ENCODE measurements around the gene SFXN5. TPM values are rescaled to one million over a fixed set of nuclear protein-coding genes. Genes with fewer than 3 reads are reported as not detected.

Gene SFXN5
- total RNA-seq, 3 donors from 2014 or later: 5.2 to 7.3 (median 5.3) TPM

GRCh38 chr2:72955228-72956049 is 116.1 kb downstream of the SFXN5 start:
- Mint-ChIP-seq H3K9me3 (no peaks in the 10 kb centered on the region), H3K4me1 (ENCODE audit: low read depth) (peaks cover 19% of the 10 kb centered on the region), H3K27me3 (ENCODE audit: low read depth) (no peaks in the 10 kb centered on the region), H3K4me3 (peak overlapping the region; percentile 35), H3K36me3 (ENCODE audit: insufficient read depth) (peaks cover 3% of the 10 kb centered on the region)
- no peak for ATAC-seq
- no peak for DNase-seq

GRCh38 chr2:72954376-72955227 is 116.9 kb downstream of the SFXN5 start:
- no peak for DNase-seq
- H3K4me3 Mint-ChIP-seq: peak overlapping the region; percentile 73
- no peaks in the 10 kb centered on the region for H3K9me3 Mint-ChIP-seq
- H3K36me3 Mint-ChIP-seq (ENCODE audit: insufficient read depth): peaks cover 3% of the 10 kb centered on the region
- no peaks in the 10 kb centered on the region for H3K27me3 Mint-ChIP-seq (ENCODE audit: low read depth)
- H3K4me1 Mint-ChIP-seq (ENCODE audit: low read depth): peaks cover 18% of the 10 kb centered on the region
- ATAC-seq: peak in 1 of 2 donors; percentile 13

GRCh38 chr2:72953976-72954375 is 117.5 kb downstream of the SFXN5 start:
- ATAC-seq: peak; percentile 63 to 66
- DNase-seq: no peak
- Mint-ChIP-seq H3K9me3 (no peaks in the 10 kb centered on the region), H3K27me3 (ENCODE audit: low read depth) (no peaks in the 10 kb centered on the region), H3K4me1 (ENCODE audit: low read depth) (peaks cover 18% of the 10 kb centered on the region), H3K4me3 (peak overlapping the region; percentile 73), H3K36me3 (ENCODE audit: insufficient read depth) (peaks cover 3% of the 10 kb centered on the region)

- H3K4me3 Mint-ChIP-seq: peak overlapping the region; percentile 73
- ATAC-seq (no peak), DNase-seq (no peak)
- no peaks in the 10 kb centered on the region for H3K27me3 Mint-ChIP-seq (ENCODE audit: low read depth)
- H3K36me3 Mint-ChIP-seq (ENCODE audit: insufficient read depth): peaks cover 3% of the 10 kb centered on the region
- no peaks in the 10 kb centered on the region for H3K9me3 Mint-ChIP-seq
- peaks cover 18% of the 10 kb centered on the region for H3K4me1 Mint-ChIP-seq (ENCODE audit: low read depth)
Observed at GRCh38 chr2:72953528-72953927, 118.0 kb downstream of the SFXN5 start.

- peaks cover 3% of the 10 kb centered on the region for H3K36me3 Mint-ChIP-seq (ENCODE audit: insufficient read depth)
- no peak for ATAC-seq
Observed at GRCh38 chr2:72952961-72953360, 118.6 kb downstream of the SFXN5 start.

GRCh38 chr2:72952110-72952823 is 119.2 kb downstream of the SFXN5 start:
- Mint-ChIP-seq H3K36me3 (ENCODE audit: insufficient read depth) (peaks cover 3% of the 10 kb centered on the region), H3K4me3 (no peak overlapping the region), H3K27me3 (ENCODE audit: low read depth) (no peaks in the 10 kb centered on the region), H3K4me1 (ENCODE audit: low read depth) (peaks cover 18% of the 10 kb centered on the region), H3K9me3 (no peaks in the 10 kb centered on the region)
- ATAC-seq (no peak), DNase-seq (no peak)

More at GRCh38 chr2:72952961-72953360, 118.6 kb downstream of the SFXN5 start:
- Mint-ChIP-seq H3K9me3 (no peaks in the 10 kb centered on the region), H3K4me3 (no peak overlapping the region), H3K27me3 (ENCODE audit: low read depth) (no peaks in the 10 kb centered on the region), H3K4me1 (ENCODE audit: low read depth) (peaks cover 18% of the 10 kb centered on the region)
- no peak for DNase-seq

- no peaks in the 10 kb centered on the region for H3K27me3 Mint-ChIP-seq (ENCODE audit: low read depth)
- ATAC-seq: no peak
- peaks cover 16% of the 10 kb centered on the region for H3K4me1 Mint-ChIP-seq (ENCODE audit: low read depth)
- H3K36me3 Mint-ChIP-seq (ENCODE audit: insufficient read depth): no peaks in the 10 kb centered on the region
- no peaks in the 10 kb centered on the region for H3K9me3 Mint-ChIP-seq
- DNase-seq: no peak
- no peak overlapping the region for H3K4me3 Mint-ChIP-seq
Observed at GRCh38 chr2:72951303-72952095, 120.0 kb downstream of the SFXN5 start.

- H3K4me3 Mint-ChIP-seq: no peak overlapping the region
- DNase-seq (no peak), ATAC-seq (no peak)
- peaks cover 16% of the 10 kb centered on the region for H3K4me1 Mint-ChIP-seq (ENCODE audit: low read depth)
- H3K9me3 Mint-ChIP-seq: no peaks in the 10 kb centered on the region
- H3K36me3 Mint-ChIP-seq (ENCODE audit: insufficient read depth): no peaks in the 10 kb centered on the region
- no peaks in the 10 kb centered on the region for H3K27me3 Mint-ChIP-seq (ENCODE audit: low read depth)
Observed at GRCh38 chr2:72950558-72951255, 120.8 kb downstream of the SFXN5 start.

- no peaks in the 10 kb centered on the region for H3K9me3 Mint-ChIP-seq
- DNase-seq (no peak), ATAC-seq (no peak)
- no peaks in the 10 kb centered on the region for H3K27me3 Mint-ChIP-seq (ENCODE audit: low read depth)
- no peak overlapping the region for H3K4me3 Mint-ChIP-seq
- H3K36me3 Mint-ChIP-seq (ENCODE audit: insufficient read depth): no peaks in the 10 kb centered on the region
- H3K4me1 Mint-ChIP-seq (ENCODE audit: low read depth): peaks cover 12% of the 10 kb centered on the region
Observed at GRCh38 chr2:72949642-72950041, 121.9 kb downstream of the SFXN5 start.

- peaks cover 7% of the 10 kb centered on the region for H3K4me1 Mint-ChIP-seq (ENCODE audit: low read depth)
- no peaks in the 10 kb centered on the region for H3K9me3 Mint-ChIP-seq
- no peaks in the 10 kb centered on the region for H3K27me3 Mint-ChIP-seq (ENCODE audit: low read depth)
- ATAC-seq (no peak), DNase-seq (no peak)
- H3K36me3 Mint-ChIP-seq (ENCODE audit: insufficient read depth): no peaks in the 10 kb centered on the region
- H3K4me3 Mint-ChIP-seq: no peak overlapping the region
Observed at GRCh38 chr2:72949045-72949444, 122.5 kb downstream of the SFXN5 start.

- H3K27me3 Mint-ChIP-seq (ENCODE audit: low read depth): no peaks in the 10 kb centered on the region
- ATAC-seq: no peak
Observed at GRCh38 chr2:72947952-72948830, 123.3 kb downstream of the SFXN5 start.

GRCh38 chr2:72946466-72946865 is 125.0 kb downstream of the SFXN5 start:
- no peak for DNase-seq
- H3K36me3 Mint-ChIP-seq (ENCODE audit: insufficient read depth): no peaks in the 10 kb centered on the region
- no peaks in the 10 kb centered on the region for H3K4me1 Mint-ChIP-seq (ENCODE audit: low read depth)
- H3K27me3 Mint-ChIP-seq (ENCODE audit: low read depth): no peaks in the 10 kb centered on the region
- ATAC-seq: no peak
- no peak overlapping the region for H3K4me3 Mint-ChIP-seq
- no peaks in the 10 kb centered on the region for H3K9me3 Mint-ChIP-seq

More at GRCh38 chr2:72947952-72948830, 123.3 kb downstream of the SFXN5 start:
- H3K36me3 Mint-ChIP-seq (ENCODE audit: insufficient read depth): no peaks in the 10 kb centered on the region
- no peaks in the 10 kb centered on the region for H3K9me3 Mint-ChIP-seq
- H3K4me1 Mint-ChIP-seq (ENCODE audit: low read depth): no peaks in the 10 kb centered on the region
- no peak for DNase-seq
- no peak overlapping the region for H3K4me3 Mint-ChIP-seq

Data from activated T-cell treated with anti-CD3 and anti-CD28 coated beads, Interleukin-2, amount 50 U/mL, for 4 hours (primary cell).